Measurements from ENCODE around the gene SLC1A3. TPM values are rescaled to one million over a fixed set of nuclear protein-coding genes. Genes with fewer than 3 reads are reported as not detected.
"Not testable (repeated sequence)": the region's sequence is repeated elsewhere in the genome, so short reads cannot be mapped to it uniquely, and the experiment has no call there.

SLC1A3 gene
- total RNA-seq, 1 experiment from 2014 or later: 6.0 TPM

DNA sequence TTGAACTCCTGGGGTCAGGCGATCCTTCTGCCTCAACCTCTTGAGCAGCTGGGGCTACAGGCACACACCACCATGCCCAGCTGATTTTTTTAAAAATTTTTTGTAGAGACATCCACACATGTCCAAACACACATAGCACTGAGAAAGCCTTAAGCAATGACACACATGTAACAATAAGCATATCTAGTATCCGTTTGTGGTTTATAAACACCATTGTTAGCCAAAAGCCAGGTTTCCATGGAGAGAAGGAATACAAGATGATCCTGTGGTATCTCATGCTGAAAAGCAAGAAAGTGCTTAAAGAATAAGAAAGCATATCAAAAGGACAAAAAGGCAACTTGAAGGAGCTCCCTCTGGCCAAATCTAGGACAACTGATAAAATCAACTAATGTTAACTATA, 29.7 kb upstream of the SLC1A3 start:
- Mint-ChIP-seq H3K36me3 (ENCODE audit: insufficient read depth, unreplicated experiment) (no peaks in the 10 kb centered on the region), H3K9me3 (ENCODE audit: low read depth, unreplicated experiment) (no peaks in the 10 kb centered on the region), H3K27me3 (ENCODE audit: unreplicated experiment) (no peaks in the 10 kb centered on the region), H3K4me3 (ENCODE audit: low read depth, unreplicated experiment) (no peak overlapping the region), H3K4me1 (ENCODE audit: low read depth, unreplicated experiment) (no peaks in the 10 kb centered on the region), H3K27ac (ENCODE audit: unreplicated experiment) (no peak overlapping the region)
- intact Hi-C loops (cut with micrococcal nuclease; ENCODE audit: unreplicated experiment): no loop called here
- TF ChIP-seq, protein P1, sequence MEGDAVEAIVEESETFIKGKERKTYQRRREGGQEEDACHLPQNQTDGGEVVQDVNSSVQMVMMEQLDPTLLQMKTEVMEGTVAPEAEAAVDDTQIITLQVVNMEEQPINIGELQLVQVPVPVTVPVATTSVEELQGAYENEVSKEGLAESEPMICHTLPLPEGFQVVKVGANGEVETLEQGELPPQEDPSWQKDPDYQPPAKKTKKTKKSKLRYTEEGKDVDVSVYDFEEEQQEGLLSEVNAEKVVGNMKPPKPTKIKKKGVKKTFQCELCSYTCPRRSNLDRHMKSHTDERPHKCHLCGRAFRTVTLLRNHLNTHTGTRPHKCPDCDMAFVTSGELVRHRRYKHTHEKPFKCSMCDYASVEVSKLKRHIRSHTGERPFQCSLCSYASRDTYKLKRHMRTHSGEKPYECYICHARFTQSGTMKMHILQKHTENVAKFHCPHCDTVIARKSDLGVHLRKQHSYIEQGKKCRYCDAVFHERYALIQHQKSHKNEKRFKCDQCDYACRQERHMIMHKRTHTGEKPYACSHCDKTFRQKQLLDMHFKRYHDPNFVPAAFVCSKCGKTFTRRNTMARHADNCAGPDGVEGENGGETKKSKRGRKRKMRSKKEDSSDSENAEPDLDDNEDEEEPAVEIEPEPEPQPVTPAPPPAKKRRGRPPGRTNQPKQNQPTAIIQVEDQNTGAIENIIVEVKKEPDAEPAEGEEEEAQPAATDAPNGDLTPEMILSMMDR (IDR thresholded peaks at IDR 0.05; ENCODE audit: unreplicated experiment): no peak
- BruUV-seq (replicated peaks): no TSS peak
- CTCF ChIA-PET: no interaction called here
- DNase-seq: no peak

GRCh38 chr5:36579858-36580257, 26.5 kb upstream of the SLC1A3 start:
- not testable (repeated sequence) for H3K4me1 Mint-ChIP-seq (ENCODE audit: low read depth, unreplicated experiment)

GRCh38 chr5:36581070-36581469, 25.3 kb upstream of the SLC1A3 start:
- H3K27ac Mint-ChIP-seq (ENCODE audit: unreplicated experiment): no peak overlapping the region
- H3K4me1 Mint-ChIP-seq (ENCODE audit: low read depth, unreplicated experiment): no peaks in the 10 kb centered on the region
- H3K36me3 Mint-ChIP-seq (ENCODE audit: insufficient read depth, unreplicated experiment): no peaks in the 10 kb centered on the region
- intact Hi-C loops (cut with micrococcal nuclease; ENCODE audit: unreplicated experiment): no loop called here
- TF ChIP-seq, protein P1 (IDR thresholded peaks at IDR 0.05; ENCODE audit: unreplicated experiment): no peak
- CTCF ChIA-PET: no interaction called here
- BruUV-seq (replicated peaks): no TSS peak
- H3K27me3 Mint-ChIP-seq (ENCODE audit: unreplicated experiment): peaks cover 24% of the 10 kb centered on the region
- no peak overlapping the region for H3K4me3 Mint-ChIP-seq (ENCODE audit: low read depth, unreplicated experiment)
- H3K9me3 Mint-ChIP-seq (ENCODE audit: low read depth, unreplicated experiment): no peaks in the 10 kb centered on the region
- no peak for DNase-seq

More at GRCh38 chr5:36579858-36580257, 26.5 kb upstream of the SLC1A3 start:
- CTCF ChIA-PET; BruUV-seq (replicated peaks); H3K9me3 Mint-ChIP-seq (ENCODE audit: low read depth, unreplicated experiment); DNase-seq; H3K4me3 Mint-ChIP-seq (ENCODE audit: low read depth, unreplicated experiment); intact Hi-C loops (cut with micrococcal nuclease; ENCODE audit: unreplicated experiment); H3K36me3 Mint-ChIP-seq (ENCODE audit: insufficient read depth, unreplicated experiment); H3K27ac Mint-ChIP-seq (ENCODE audit: unreplicated experiment): not testable (repeated sequence)
- peaks cover 14% of the 10 kb centered on the region for H3K27me3 Mint-ChIP-seq (ENCODE audit: unreplicated experiment)

DNA sequence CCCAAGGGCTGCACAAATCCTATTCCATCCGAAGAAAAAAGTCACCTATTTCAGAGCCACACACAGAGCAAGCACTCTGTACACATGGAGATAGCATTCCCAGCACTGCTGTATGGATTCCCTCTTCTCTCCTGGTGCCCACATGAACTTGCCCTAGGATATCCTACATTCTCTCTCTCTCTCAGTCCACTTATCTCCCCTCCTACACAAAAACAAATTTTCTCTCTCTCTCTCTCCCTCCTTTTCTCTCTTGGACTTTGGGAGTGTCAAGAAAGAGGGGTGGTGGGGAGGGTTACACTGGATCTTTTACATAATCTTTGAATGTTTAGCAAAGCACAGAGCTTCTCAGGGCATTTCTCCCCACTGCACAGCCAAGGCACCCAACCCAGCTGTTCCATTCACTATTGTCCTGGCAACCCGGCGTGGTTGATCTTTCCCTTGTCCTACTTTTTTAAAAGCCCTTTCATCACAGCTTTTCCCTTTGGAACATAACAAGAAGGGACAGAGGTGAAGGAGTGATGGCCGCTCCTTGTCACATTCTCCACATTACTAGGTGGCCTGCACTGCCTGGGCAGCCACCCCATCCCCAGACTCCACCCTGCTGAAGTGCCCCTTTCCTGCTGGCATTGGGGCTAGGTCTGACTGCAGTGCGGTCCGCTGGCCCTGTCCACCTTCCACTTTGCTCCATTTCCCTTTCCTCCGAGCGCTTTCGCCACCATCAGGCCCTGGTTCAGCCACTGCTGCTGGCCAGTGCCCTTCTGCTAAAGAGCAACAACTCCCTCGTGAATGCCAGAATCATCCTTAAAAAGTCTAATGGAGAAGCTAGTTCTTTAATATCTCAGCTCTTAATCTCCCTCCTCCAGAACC, 22.2 kb upstream of the SLC1A3 start:
- BruUV-seq (replicated peaks): no TSS peak
- TF ChIP-seq, protein P1 (IDR thresholded peaks at IDR 0.05; ENCODE audit: unreplicated experiment): no peak
- Mint-ChIP-seq H3K9me3 (ENCODE audit: low read depth, unreplicated experiment) (no peaks in the 10 kb centered on the region), H3K4me3 (ENCODE audit: low read depth, unreplicated experiment) (no peak overlapping the region), H3K4me1 (ENCODE audit: low read depth, unreplicated experiment) (no peaks in the 10 kb centered on the region), H3K27ac (ENCODE audit: unreplicated experiment) (no peak overlapping the region), H3K36me3 (ENCODE audit: insufficient read depth, unreplicated experiment) (no peaks in the 10 kb centered on the region), H3K27me3 (ENCODE audit: unreplicated experiment) (peaks cover 44% of the 10 kb centered on the region)
- no peak for DNase-seq
- intact Hi-C loops (cut with micrococcal nuclease; ENCODE audit: unreplicated experiment): no loop called here
- CTCF ChIA-PET: interaction anchor here (0.6 kb wide), 1 partner anchor 17 kb away, joined by 3 read pairs; no protein-coding TSS in a partner anchor

- H3K27ac Mint-ChIP-seq (ENCODE audit: unreplicated experiment): no peak overlapping the region
- no TSS peak for BruUV-seq (replicated peaks)
- DNase-seq: no peak
- H3K4me1 Mint-ChIP-seq (ENCODE audit: low read depth, unreplicated experiment): no peaks in the 10 kb centered on the region
- H3K27me3 Mint-ChIP-seq (ENCODE audit: unreplicated experiment): peaks cover 48% of the 10 kb centered on the region
- H3K4me3 Mint-ChIP-seq (ENCODE audit: low read depth, unreplicated experiment): no peak overlapping the region
- TF ChIP-seq, protein P1 (IDR thresholded peaks at IDR 0.05; ENCODE audit: unreplicated experiment): no peak
- CTCF ChIA-PET: interaction anchor here (1.4 kb wide), 1 partner anchor 10 kb away, joined by 4 read pairs; no protein-coding TSS in a partner anchor
- H3K36me3 Mint-ChIP-seq (ENCODE audit: insufficient read depth, unreplicated experiment): no peaks in the 10 kb centered on the region
- H3K9me3 Mint-ChIP-seq (ENCODE audit: low read depth, unreplicated experiment): no peaks in the 10 kb centered on the region
- intact Hi-C loops (cut with micrococcal nuclease; ENCODE audit: unreplicated experiment): no loop called here
Observed at GRCh38 chr5:36585701-36586100, 20.7 kb upstream of the SLC1A3 start.
